Breast epithelium (tissue), 4 donors: Measurements from ENCODE around the gene MYOM3. TPM values are rescaled to one million over a fixed set of nuclear protein-coding genes. Genes with fewer than 3 reads are reported as not detected.

Experiments
- DNase-seq, 2 donors: peaks; one replicate each; pipeline ENCODE4 v3.0.0-alpha.2; 2019; ENCODE audit warnings: low spot score in 2 of 2
- H3K27ac ChIP-seq, 2 donors: fragments of 200-600 bp; sonication (generic) in 1 of 2; one replicate each; pipeline ENCODE4 v1.5.1; 2016 to 2019; ENCODE audit warnings: mild to moderate bottlenecking in 1 of 2
- H3K27me3 ChIP-seq, 2 donors: fragments of 200-600 bp; sonication (generic) in 1 of 2; one replicate each; pipeline versions ENCODE4 v1.5.1 to v1.6.0; 2017 to 2019; ENCODE audit warnings: control low read depth in 1 of 2, mild to moderate bottlenecking in 1 of 2
- H3K36me3 ChIP-seq: fragments of 200-600 bp; one replicate; pipeline ENCODE4 v1.5.1; 2019
- H3K4me1 ChIP-seq, 2 donors: fragments of 200-600 bp; sonication (generic); one replicate each; pipeline ENCODE4 v1.5.1; 2016 to 2019; ENCODE audit warnings: control low read depth in 1 of 2
- H3K4me3 ChIP-seq, 3 donors: fragments of 200-600 bp; sonication (generic); 1 replicate in 2 of 3; 2 replicates in 1 of 3; pipeline ENCODE4 v1.5.1; 2016 to 2019; ENCODE audit warnings: mild to moderate bottlenecking in 3 of 3, moderate library complexity in 2 of 3
- H3K9me3 ChIP-seq, 2 donors: fragments of 200-600 bp; sonication (generic) in 1 of 2; one replicate each; pipeline ENCODE4 v1.5.1; 2016 to 2019; ENCODE audit warnings: control low read depth in 1 of 2
- POLR2A ChIP-seq: fragments of 450-650 bp; IDR thresholded peaks from one replicate; pipeline ENCODE4 v1.6.1; 2016; ENCODE audit warnings: antibody characterized with exemption, mild to moderate bottlenecking, moderate library complexity
- POLR2AphosphoS5 ChIP-seq, 3 donors: sonication (generic); formaldehyde crosslinking; IDR thresholded peaks; one replicate each; pipeline ENCODE4 v1.6.1; 2017; ENCODE audit warnings: antibody characterized with exemption in 3 of 3
- intact Hi-C: fragments of 100-400 bp; cut with DNase I; formaldehyde crosslinking; loops from one replicate; pipeline ENCODE4 v1.15.1; 2023; ENCODE audit warnings: low total_unique reads
- total RNA-seq, 3 donors: library from RNA; depleted of rRNA; stranded (reverse); fragments of >200 nt; gene quantifications; one replicate each; pipeline ENCODE4 v1.1.0, GENCODE V29; 2016
- TF ChIP-seq, protein P1 (sequence below), 3 donors: fragments of 450-650 bp; IDR thresholded peaks; one replicate each; pipeline ENCODE4 v1.5.1; 2016 to 2017; ENCODE audit warnings: antibody characterized with exemption in 3 of 3, mild to moderate bottlenecking in 3 of 3, moderate library complexity in 3 of 3

MYOM3 gene
- total RNA-seq, 3 donors from 2014 or later: 0.32 to 0.98 (median 0.59) TPM

DNA sequence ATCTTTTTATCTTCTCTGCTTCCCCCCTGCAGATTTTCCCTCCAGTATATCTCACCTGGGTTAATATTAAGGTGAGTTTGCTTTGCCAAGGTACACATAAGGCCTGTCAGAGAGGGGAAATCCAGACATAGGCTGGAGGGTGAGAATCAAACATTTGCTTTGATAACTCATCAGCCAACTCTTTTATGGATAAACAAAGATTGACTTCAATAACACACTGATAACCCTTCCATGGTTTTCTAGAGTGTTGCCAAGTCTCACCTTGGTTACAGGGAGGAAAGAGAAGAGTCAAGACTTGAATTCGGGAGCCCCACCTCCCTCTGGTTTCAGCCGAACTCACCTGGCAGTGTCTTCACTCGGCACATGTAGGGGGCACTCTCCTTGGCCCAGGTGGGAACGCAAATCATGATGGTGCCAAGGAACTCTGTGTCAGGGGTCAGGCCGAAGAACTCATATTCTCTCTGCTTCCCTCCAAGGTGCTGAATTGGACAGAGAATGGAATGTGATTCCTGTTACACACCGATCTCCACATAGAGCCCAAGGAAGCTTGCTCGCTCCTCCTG is 15.9 kb upstream of the MYOM3 start:
- intact Hi-C loops: no loop called here
- Histone ChIP-seq H3K4me1 (no peaks in the 10 kb centered on the region), H3K36me3 (no peaks in the 10 kb centered on the region), H3K27me3 (no peaks in the 10 kb centered on the region), H3K9me3 (peaks cover 5 to 11% of the 10 kb centered on the region in 2 donors), H3K4me3 (no peak overlapping the region), H3K27ac (no peak overlapping the region)
- no peak for DNase-seq
- TF ChIP-seq, protein P1, sequence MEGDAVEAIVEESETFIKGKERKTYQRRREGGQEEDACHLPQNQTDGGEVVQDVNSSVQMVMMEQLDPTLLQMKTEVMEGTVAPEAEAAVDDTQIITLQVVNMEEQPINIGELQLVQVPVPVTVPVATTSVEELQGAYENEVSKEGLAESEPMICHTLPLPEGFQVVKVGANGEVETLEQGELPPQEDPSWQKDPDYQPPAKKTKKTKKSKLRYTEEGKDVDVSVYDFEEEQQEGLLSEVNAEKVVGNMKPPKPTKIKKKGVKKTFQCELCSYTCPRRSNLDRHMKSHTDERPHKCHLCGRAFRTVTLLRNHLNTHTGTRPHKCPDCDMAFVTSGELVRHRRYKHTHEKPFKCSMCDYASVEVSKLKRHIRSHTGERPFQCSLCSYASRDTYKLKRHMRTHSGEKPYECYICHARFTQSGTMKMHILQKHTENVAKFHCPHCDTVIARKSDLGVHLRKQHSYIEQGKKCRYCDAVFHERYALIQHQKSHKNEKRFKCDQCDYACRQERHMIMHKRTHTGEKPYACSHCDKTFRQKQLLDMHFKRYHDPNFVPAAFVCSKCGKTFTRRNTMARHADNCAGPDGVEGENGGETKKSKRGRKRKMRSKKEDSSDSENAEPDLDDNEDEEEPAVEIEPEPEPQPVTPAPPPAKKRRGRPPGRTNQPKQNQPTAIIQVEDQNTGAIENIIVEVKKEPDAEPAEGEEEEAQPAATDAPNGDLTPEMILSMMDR (IDR thresholded peaks at IDR 0.05): no peak
- TF ChIP-seq POLR2A (no peak), POLR2AphosphoS5 (IDR thresholded peaks at IDR 0.05) (no peak)

DNA sequence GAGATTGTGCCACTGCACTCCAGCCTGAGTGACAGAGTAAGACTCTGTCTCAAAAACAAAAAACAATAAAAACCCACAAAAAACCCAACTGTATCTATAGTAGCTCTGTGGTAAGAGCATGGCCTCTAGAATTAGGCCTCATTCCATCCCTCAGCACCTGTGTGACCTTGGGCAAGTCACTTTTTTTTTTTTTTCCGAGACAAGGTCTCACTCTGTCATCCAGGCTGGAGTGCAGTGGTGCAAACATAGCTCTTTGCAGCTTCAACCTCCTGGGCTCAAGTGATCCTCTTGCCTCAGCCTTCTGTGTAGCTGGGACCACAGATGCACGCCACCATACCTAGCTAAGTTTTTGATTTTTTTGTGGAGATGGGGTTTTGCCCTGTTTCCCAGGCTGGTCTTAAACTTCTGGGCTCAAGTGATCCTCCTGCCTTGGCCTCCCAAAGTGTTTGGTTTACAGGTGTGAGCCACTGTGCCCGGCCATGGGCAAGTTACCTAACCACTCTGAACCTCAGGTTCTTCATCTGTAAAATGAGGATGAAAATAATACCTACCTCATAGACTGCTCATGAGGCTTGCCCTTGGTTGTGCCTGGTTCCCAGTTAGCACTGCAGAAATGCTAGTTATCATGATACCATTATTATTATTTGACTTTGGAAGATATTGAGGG is 15.3 kb upstream of the MYOM3 start:
- no peak overlapping the region for H3K27ac ChIP-seq
- no peak for TF ChIP-seq POLR2AphosphoS5 (IDR thresholded peaks at IDR 0.05)
- no peak for TF ChIP-seq POLR2A
- TF ChIP-seq, protein P1 (IDR thresholded peaks at IDR 0.05): no peak
- H3K27me3 ChIP-seq: no peaks in the 10 kb centered on the region
- H3K9me3 ChIP-seq: peaks cover 5 to 11% of the 10 kb centered on the region in 2 donors
- no peak for DNase-seq
- no peaks in the 10 kb centered on the region for H3K36me3 ChIP-seq
- no peak overlapping the region for H3K4me3 ChIP-seq
- H3K4me1 ChIP-seq: no peaks in the 10 kb centered on the region
- intact Hi-C loops: no loop called here

DNA sequence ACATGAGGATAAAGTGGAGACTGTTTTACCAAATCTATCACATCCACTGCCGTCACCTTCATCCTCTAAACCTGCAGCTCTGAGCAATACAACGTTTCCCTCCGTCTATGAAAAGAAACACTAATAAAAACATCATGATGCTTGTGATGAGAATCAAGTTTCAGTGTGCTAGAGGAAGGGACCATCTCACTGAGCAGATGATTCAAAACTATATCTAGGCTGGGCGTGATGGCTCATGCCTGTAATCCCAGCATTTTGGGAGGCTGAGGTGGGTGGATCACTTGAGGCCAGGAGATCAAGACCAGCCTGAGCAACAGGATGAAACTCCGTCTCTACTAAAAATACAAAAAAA is 14.7 kb upstream of the MYOM3 start:
- no peaks in the 10 kb centered on the region for H3K27me3 ChIP-seq
- no peak overlapping the region for H3K27ac ChIP-seq
- intact Hi-C loops: no loop called here

DNA sequence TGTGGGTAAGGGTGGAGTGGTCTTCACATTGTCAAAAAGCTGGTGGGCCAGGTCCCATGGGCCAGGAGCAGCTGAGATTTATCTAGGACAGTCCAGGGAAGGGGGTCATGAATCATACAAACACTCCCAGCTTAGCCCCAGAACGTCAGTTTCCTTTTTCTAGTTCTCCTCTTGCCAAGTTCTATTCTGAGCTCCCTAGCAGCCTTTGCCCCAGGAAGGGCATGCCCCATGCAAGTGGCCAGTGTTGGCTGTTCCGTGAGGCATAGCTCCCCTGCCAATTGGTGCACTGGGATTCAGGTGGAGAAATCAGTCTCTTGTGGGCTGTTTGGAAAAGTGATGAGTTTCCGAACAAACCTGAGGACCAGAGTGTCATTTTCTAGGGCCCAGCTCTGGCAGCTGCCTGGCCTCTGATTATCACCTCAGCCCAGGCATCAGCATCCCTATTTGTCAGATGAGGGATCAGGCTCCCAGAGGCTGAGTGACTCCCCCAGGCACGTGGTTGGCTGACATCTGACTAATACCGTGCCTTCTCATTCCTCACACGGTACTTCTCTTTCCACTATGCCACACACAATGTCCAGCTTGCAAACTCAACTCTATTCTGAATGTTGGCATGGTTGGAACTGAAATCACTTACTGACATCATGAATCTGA is 14.2 kb upstream of the MYOM3 start:
- Histone ChIP-seq H3K4me3 (no peak overlapping the region), H3K9me3 (peaks cover 5 to 11% of the 10 kb centered on the region in 2 donors), H3K27me3 (no peaks in the 10 kb centered on the region), H3K27ac (no peak overlapping the region), H3K4me1 (no peaks in the 10 kb centered on the region), H3K36me3 (no peaks in the 10 kb centered on the region)
- intact Hi-C loops: no loop called here
- DNase-seq: no peak
- TF ChIP-seq POLR2A: no peak
- TF ChIP-seq, protein P1 (IDR thresholded peaks at IDR 0.05): no peak
- TF ChIP-seq POLR2AphosphoS5 (IDR thresholded peaks at IDR 0.05): no peak

More for the DNA sequence above, 14.7 kb upstream of the MYOM3 start:
- Histone ChIP-seq H3K36me3 (no peaks in the 10 kb centered on the region), H3K9me3 (peaks cover 5 to 11% of the 10 kb centered on the region in 2 donors), H3K4me1 (no peaks in the 10 kb centered on the region), H3K4me3 (no peak overlapping the region)
- TF ChIP-seq POLR2A (no peak), POLR2AphosphoS5 (IDR thresholded peaks at IDR 0.05) (no peak)
- TF ChIP-seq, protein P1 (IDR thresholded peaks at IDR 0.05): no peak
- no peak for DNase-seq

DNA sequence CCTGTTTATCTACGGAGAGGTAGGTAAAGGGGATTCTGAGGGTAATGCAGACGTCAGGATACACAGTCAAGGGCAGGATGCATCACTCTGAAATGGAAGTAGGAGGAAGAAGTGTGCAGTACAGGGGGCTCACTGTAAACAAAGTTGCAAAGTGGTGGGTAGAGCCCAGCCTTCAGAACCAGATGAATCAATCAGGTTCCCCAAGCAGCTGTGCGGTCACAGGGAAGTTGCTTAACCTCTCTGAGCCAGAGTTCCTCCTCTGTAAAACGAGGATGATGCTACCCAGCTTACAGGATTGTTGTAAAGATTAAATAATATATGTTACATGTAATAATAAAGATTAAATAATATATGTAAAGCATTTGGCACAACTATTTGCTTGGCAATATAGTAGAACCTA is 13.5 kb upstream of the MYOM3 start:
- H3K4me1 ChIP-seq: no peaks in the 10 kb centered on the region
- no peak overlapping the region for H3K27ac ChIP-seq
- intact Hi-C loops: no loop called here
- TF ChIP-seq POLR2AphosphoS5 (IDR thresholded peaks at IDR 0.05) (no peak), POLR2A (no peak)
- TF ChIP-seq, protein P1 (IDR thresholded peaks at IDR 0.05): no peak
- DNase-seq: no peak
- no peak overlapping the region for H3K4me3 ChIP-seq
- no peaks in the 10 kb centered on the region for H3K36me3 ChIP-seq
- H3K9me3 ChIP-seq: peaks cover under 1 to 7% of the 10 kb centered on the region in 2 donors
- no peaks in the 10 kb centered on the region for H3K27me3 ChIP-seq
